Astrocyte of the hippocampus (primary cell): Measurements from ENCODE around the gene TWIST2.
A peak's percentile ranks its signal among the peaks of the same experiment; 100 is the strongest.

Source experiments
- DNase-seq: peaks from one replicate; pipeline ENCODE4 v3.0.0; 2011; ENCODE audit warnings: low read depth, low spot score

Gene TWIST2

DNA sequence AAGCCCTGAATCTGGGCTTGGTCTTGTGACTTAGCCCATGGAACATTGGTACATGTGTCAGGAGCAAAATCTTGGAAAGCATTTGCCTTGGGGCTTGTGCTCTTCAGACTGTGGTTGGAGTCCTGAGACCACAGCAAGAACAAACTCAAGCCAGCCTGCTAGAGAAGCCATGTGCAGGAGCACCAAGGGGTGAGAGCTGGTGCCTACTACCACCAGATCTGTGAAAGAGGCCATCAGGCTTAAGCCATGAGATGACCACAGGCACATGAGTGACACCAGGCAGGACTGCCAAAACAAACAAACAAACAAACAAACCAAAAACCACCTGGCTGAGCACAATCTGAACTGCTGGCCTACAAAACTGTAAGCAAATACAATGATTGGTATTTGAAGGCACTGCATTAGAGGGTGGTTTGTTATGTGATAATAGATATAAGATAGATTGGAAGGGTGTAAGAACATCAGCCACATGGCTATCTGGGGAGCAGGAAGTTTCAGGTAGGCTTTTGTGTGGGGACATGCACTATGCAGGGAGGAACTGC lies 9.0 kb upstream of the TWIST2 start:
- DNase-seq: no peak

DNA sequence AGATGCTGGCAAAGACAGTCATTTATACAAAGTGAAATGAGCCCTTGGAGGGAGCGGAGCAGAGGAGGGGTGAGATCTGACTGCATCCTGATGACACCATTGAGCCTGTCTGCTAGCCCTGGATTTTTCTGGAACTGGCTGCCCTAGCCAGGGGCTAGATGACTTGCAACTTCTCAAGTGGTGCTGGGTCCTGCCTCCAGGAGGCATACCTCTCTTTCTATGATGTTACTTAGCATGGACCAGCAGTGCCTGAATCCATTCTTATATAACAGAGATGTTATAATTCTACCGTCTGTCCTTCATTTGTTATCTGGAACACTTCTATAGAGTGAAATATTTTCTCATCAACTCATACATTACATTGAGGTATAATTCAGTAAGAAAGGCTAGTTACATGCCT lies 8.5 kb upstream of the TWIST2 start:
- DNase-seq: no peak

- DNase-seq: no peak
Observed at GRCh38 chr2:238841542-238842164, 6.2 kb upstream of the TWIST2 start.

DNA sequence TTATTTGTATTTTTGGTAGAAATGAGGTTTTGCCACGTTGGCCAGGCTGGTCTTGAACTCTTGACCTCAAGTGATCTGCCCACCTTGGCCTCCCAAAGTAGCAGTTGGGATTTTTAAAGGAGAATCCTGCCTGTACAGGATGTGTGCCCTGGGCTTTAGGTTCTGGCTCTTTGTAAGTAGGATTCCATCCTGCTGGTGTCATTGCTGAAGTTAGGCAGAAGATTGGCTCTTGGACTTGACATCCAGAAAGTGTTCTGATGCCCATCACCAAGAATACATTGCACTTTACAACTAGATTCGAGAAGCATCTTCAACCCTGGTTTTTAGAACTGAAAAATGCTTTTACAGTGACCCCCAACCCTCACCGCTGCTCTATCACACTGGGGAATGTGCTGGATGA lies 4.4 kb upstream of the TWIST2 start:
- DNase-seq: no peak

DNA sequence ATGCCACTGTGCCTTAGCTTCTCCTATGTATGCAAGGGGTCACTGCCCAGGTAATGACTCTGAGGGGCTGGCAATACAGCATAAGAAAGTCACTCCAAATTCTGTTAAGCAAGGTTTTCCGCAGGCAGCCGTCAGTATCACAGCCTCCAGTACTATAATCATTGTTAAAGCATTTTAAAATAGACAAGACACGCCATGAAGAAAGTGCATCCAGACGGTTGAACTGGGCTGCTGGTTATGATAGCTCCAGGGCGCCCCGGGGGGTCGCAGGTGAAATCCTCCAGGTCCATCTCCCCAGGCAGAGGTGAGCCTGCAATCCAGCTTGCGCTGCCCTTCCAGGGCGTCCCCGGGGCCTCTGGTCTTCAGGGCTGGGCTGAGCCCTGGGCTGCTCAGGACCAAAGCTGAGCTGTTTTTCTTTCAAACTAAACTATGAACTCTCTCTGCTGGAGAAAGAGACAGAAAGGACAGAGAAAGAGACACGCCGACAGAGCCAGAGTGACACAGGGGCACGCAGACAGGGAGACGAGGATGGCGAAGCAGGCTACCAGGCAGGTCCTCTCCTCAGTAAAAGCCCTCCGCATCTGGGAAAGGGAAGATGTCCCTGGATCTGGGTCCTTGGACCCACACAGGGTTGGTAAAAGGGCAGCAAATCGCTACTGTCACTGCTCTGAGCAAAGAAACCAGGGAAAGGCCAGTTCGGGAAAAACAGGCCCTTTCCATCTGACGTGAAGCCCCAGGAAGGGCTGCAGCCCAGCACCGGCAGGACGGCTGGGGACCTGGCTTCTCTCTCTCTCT lies 2.1 kb upstream of the TWIST2 start:
- DNase-seq: no peak

DNA sequence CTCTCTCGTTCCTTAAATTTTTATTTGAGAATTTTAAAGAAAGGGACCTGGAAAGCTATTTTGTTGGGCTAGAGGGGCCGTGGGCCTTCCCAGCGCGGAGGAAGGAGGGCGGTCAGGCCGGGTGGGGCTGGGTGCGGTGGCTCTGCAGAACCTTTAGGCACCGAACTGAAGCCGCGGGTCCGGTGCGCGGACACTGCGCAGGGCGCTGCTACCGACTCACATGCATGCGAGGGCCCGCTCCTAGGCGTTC lies 1.6 kb upstream of the TWIST2 start:
- no peak for DNase-seq

DNA sequence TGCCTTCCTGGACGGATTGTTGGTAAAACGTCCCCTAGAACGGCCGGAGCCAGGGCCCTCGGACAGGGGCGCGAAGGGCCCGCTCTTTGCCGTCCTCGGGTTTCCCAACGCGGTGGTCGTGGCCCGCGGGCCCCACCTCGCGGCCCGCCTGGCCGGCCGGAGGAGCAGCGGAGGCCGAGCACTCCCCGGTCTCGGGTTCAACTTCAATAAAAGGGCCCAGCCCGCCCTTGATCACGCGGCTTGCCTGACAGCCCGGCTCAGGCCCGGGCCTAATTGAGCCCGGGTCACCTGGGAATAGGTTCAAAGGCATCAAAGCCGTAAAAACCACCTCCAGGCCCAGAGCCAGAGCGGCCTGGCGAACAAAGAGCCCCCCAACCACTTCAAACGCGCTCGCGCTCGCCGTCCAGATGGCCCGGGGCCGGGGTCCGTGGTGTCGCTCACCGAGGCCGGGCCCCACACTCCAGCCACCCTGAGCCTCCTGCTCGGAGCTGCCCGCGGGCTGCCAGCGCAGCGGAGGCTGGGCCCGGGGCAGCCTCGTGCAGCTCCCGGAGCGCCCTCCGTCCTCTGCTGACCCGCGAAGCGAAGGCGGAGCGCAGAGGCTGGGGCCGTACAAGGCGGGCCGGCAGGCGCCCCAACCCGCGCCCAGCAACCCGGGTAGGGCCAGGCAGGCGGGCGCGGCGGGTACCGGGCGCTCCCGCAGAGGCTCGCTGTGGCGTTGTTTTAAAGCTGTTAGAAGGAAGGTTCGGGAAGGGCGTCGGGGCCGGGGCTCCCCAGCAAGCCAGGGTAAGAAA lies 1.1 kb upstream of the TWIST2 start:
- DNase-seq: peak; percentile 35

DNA sequence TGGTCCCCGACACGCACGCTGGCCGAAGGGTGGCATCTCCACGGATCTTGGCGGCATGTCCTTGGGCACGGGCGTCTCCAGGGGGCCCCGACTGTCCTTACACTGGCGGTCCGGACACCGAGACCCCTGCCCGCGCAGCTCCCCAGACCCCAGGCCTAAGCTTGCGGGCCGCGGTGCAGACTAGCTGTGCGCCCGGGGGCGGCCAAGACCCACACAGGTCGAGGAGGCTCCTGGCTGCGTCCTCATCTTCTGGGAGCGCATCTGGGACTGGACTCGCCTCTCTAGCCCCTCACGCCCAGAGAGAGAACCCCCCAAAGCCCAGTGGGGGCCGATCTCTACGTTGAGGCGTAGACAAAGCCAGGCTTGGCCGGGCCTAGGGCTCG lies 475 bp upstream of the TWIST2 start:
- peak; percentile 65 for DNase-seq

- DNase-seq: no peak
Observed at GRCh38 chr2:238848691-238848975, 748 bp downstream of the TWIST2 start.

DNA sequence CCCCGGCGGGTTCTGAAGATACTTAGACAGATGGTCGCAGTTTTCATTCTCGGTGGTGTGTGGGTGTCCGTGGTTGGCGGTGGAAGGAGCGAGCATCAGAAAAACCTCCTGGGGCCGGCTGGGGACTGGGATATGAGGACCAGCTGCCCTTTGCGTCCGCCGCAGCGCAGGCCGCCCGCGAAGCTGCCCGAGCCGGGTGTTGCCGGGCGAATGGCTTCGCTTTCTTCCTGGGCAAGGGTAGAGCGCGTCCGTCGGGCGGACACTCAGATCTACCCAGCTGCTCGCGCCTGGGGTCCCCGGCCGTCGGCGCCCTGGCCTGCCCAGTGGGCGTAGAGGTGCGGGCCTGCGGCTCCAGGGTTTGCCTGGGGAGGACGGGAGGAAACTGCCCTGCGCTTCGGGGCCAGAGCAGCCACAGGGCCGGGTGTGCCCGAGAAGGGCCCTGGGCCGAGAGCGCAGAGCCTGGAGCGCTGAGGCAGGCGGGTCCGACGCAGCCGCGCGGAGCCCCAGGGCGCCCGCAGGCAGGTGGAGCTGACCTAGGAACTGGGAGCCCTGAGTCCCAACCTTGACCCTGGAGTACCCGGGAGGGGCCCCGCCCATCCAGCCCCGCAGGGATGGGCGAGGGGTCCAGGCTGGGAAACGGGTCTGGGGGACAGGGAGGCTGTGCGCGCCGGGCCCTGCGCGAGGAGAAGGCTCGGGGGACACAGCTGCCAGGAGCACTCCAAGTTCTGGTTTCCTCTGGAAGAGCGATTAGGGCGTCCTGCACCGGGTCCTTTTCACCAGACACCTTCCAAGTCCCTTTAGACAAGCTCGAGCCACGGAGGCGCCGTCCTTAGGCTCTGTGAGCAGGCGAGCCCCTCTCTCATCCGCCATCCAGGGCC lies 1.3 kb downstream of the TWIST2 start:
- DNase-seq: peak; percentile 65

DNA sequence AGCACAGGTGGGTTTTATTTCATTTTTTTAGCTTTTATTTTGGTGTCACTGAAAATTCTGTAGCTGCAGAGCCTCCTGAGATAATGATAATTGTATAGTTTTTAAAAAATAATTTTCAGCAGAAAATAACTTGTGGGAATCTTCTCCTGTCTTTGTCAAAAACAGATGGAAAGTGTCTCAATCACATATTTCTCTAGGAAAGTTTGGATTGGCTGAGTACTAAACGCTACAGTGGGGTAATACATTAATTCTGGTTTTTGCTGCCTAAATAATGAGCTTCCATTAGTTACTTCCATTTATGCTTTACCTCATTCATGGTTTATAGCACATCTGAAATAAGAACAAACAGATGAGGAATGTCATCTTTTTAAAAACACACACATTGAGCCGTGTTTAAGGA lies 2.2 kb downstream of the TWIST2 start:
- DNase-seq: no peak

GRCh38 chr2:238851026-238851425 lies 3.1 kb downstream of the TWIST2 start:
- DNase-seq: no peak

DNA sequence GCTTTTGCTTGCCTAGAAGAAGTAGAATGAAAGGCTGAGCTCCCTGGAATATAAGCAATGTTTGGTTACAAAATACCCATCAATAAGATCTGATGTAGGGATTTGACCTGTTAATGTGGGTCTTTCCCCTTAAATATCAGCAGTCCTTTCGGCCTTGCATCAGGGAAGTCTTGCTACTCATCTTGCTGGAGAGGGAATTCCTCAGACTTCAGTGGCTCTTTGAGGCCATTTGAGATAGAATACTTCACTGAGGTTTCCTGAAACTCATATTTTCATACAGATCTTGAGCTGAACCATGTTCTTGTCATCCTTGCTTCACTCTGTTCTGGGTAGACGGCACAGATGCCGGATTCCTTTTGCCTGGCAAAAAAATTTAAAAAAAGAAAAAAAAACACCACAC lies 3.9 kb downstream of the TWIST2 start:
- no peak for DNase-seq

DNA sequence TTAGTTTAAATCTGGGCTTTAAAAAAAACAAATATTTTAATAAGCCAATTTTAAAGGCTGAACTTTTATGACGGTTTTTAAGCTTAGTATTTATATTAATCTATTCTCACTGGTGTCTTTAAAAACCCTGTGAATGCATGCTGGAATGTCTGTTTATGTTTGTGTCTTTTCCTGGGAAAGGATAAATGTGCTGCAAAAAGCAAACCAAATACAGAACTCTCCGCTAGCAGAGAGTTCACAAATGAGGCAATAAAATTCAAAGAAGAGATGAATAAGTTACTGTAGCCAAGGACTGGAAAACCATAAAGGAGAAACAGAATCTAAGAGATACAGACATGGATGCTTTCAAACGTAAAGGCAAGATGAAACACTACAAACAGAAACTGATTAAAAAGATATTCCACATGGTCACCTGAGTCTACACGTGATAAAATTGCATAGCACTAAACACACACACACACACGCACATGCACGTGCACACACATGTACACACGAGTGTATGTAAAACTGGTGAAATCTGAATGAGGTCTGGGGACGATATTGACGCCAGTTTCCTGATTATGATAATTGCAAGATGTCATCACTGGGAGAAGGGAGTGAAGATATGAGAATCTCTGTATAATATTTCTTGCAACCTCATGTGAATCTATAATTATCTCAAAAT lies 4.5 kb downstream of the TWIST2 start:
- DNase-seq: no peak

DNA sequence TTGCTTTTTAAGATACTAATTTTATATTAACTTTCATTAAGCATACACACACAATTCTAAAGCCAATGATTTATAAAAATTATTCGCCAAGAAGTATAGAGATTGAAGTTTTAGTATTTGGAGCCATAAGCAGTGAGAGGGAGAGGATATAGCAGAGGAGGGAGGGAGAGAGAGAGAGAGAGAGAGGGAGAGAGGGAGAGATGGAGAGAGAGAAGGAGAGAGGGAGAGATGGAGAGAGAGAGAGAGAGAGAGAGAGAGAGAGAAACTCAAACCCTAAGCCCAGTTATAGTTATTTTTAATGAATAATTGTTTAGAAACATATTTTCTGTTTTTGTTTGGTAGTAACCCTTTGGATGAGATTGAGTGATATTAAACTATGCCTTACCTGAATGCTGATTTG lies 5.3 kb downstream of the TWIST2 start:
- DNase-seq: no peak

DNA sequence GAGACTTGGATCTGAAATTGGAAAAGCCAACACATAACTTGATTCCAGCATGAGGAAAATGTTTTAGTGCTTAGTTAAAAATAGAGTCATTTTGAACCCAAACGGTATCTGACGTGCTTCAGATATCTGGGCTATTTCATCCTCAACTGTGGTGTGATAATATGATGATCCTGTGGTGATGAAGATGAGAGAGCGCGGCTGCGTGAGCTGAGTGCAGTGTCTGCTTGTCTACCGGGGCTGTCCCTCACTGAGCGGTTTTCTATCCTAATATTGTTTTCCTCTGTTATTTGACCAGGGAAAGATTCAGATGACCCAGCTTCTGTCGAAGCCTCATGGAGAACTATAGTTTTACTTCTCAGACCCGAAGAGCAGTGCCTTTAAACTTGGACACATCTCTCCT lies 5.8 kb downstream of the TWIST2 start:
- DNase-seq: no peak

DNA sequence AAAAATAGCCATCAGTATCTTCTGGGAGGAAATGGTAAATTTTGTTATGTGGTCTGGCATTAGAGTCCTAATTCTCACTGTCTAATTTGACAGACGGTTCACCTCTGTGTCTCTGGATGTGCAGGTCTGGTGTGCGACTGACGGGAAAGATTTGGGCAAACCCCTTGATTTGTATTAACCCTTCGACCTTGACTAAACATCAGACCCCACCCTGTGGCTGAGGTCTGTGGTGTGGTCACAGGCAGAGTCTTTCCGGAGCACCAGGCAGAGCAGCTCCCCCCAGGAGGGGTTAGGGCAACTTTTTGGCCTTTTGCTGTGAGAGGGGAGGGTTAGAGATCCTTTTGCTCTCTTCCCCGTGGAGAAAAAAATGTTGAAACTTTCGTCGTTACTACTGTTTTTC lies 6.4 kb downstream of the TWIST2 start:
- no peak for DNase-seq

- DNase-seq: peak; percentile 46
Observed at GRCh38 chr2:238854699-238855229, 6.9 kb downstream of the TWIST2 start.

GRCh38 chr2:238855299-238855698 lies 7.4 kb downstream of the TWIST2 start:
- no peak for DNase-seq

- DNase-seq: no peak
Observed at GRCh38 chr2:238855891-238856580, 8.2 kb downstream of the TWIST2 start.
